ENCODE data around the gene PLEKHG2. TPM values are rescaled to one million over a fixed set of nuclear protein-coding genes. Genes with fewer than 3 reads are reported as not detected.
"Not testable (repeated sequence)": the region's sequence is repeated elsewhere in the genome, so short reads cannot be mapped to it uniquely, and the experiment has no call there.

Gene PLEKHG2
- polyA plus RNA-seq, 3 donors from 2014 or later, result 3.7 to 4.3 TPM; not detected in 1

GRCh38 chr19:39379366-39379765 lies 33.1 kb upstream of the PLEKHG2 start:
- H3K4me1 Mint-ChIP-seq, H3K27ac Mint-ChIP-seq: not testable (repeated sequence)
- peaks cover 20 to 40% (median 29%) of the 10 kb centered on the region in 3 donors for H3K36me3 Mint-ChIP-seq

GRCh38 chr19:39379865-39380396 lies 32.5 kb upstream of the PLEKHG2 start:
- peaks cover 20 to 37% (median 29%) of the 10 kb centered on the region in 3 donors for H3K36me3 Mint-ChIP-seq
- no peaks in the 10 kb centered on the region for H3K9me3 Mint-ChIP-seq
- H3K4me3 Mint-ChIP-seq, result no peak overlapping the region
- H3K27me3 Mint-ChIP-seq (ENCODE audit: low read depth in 3 of 3), result peaks cover 0 to 1% (median 0%) of the 10 kb centered on the region in 3 donors
- DNase-seq, result no peak
- no peak overlapping the region for H3K27ac Mint-ChIP-seq
- no peaks in the 10 kb centered on the region for H3K4me1 Mint-ChIP-seq

More at GRCh38 chr19:39379366-39379765, 33.1 kb upstream of the PLEKHG2 start:
- not testable (repeated sequence) for H3K4me3 Mint-ChIP-seq; H3K9me3 Mint-ChIP-seq; H3K27me3 Mint-ChIP-seq (ENCODE audit: low read depth in 3 of 3); DNase-seq

- H3K4me1 Mint-ChIP-seq, result no peaks in the 10 kb centered on the region
- no peaks in the 10 kb centered on the region for H3K9me3 Mint-ChIP-seq
- peaks cover 0 to 3% (median 1%) of the 10 kb centered on the region in 3 donors for H3K27me3 Mint-ChIP-seq (ENCODE audit: low read depth in 3 of 3)
- DNase-seq, result no peak
- H3K36me3 Mint-ChIP-seq, result peaks cover 20 to 38% (median 29%) of the 10 kb centered on the region in 3 donors
- peak overlapping the region in 3 of 6 donors; percentile 17 to 73 (median 24) for H3K27ac Mint-ChIP-seq
- no peak overlapping the region for H3K4me3 Mint-ChIP-seq
Measured at GRCh38 chr19:39380521-39381502, 31.7 kb upstream of the PLEKHG2 start.

- H3K27ac Mint-ChIP-seq, result peak overlapping the region in 1 of 6 donors; percentile 76
- DNase-seq, result no peak
- H3K4me1 Mint-ChIP-seq, result no peaks in the 10 kb centered on the region
- H3K36me3 Mint-ChIP-seq, result peaks cover 25 to 35% (median 26%) of the 10 kb centered on the region in 3 donors
- H3K4me3 Mint-ChIP-seq, result no peak overlapping the region
- H3K9me3 Mint-ChIP-seq, result no peaks in the 10 kb centered on the region
- H3K27me3 Mint-ChIP-seq (ENCODE audit: low read depth in 3 of 3), result peaks cover 1 to 3% (median 2%) of the 10 kb centered on the region in 3 donors
Measured at GRCh38 chr19:39381910-39382611, 30.4 kb upstream of the PLEKHG2 start.

- peaks cover 19 to 36% (median 23%) of the 10 kb centered on the region in 3 donors for H3K36me3 Mint-ChIP-seq
- no peak for DNase-seq
- H3K9me3 Mint-ChIP-seq, result no peaks in the 10 kb centered on the region
- H3K4me3 Mint-ChIP-seq, result no peak overlapping the region
- peaks cover 0 to 3% (median 2%) of the 10 kb centered on the region in 3 donors for H3K27me3 Mint-ChIP-seq (ENCODE audit: low read depth in 3 of 3)
- H3K4me1 Mint-ChIP-seq, result no peaks in the 10 kb centered on the region
- peak overlapping the region in 3 of 6 donors; percentile 34 to 35 (median 34) for H3K27ac Mint-ChIP-seq
Measured at GRCh38 chr19:39382991-39383828, 29.3 kb upstream of the PLEKHG2 start.

GRCh38 chr19:39384839-39385568 lies 27.5 kb upstream of the PLEKHG2 start:
- Mint-ChIP-seq H3K36me3 (peaks cover 13 to 34% (median 18%) of the 10 kb centered on the region in 3 donors), H3K4me3 (no peak overlapping the region), H3K9me3 (no peaks in the 10 kb centered on the region), H3K27me3 (ENCODE audit: low read depth in 3 of 3) (peaks cover 0 to 3% (median 2%) of the 10 kb centered on the region in 3 donors), H3K27ac (peak overlapping the region in 4 of 6 donors; percentile 14 to 62 (median 49)), H3K4me1 (peaks cover 2 to 9% of the 10 kb centered on the region in 2 donors)
- DNase-seq, result no peak

GRCh38 chr19:39385629-39386411 lies 26.6 kb upstream of the PLEKHG2 start:
- H3K4me3 Mint-ChIP-seq, result peak overlapping the region in 1 of 5 donors; percentile 20
- H3K36me3 Mint-ChIP-seq, result peaks cover 13 to 30% (median 17%) of the 10 kb centered on the region in 3 donors
- DNase-seq, result no peak
- peak overlapping the region in 4 of 6 donors; percentile 22 to 62 (median 56) for H3K27ac Mint-ChIP-seq
- H3K27me3 Mint-ChIP-seq (ENCODE audit: low read depth in 3 of 3), result peaks cover 0 to 8% (median 3%) of the 10 kb centered on the region in 3 donors
- peaks cover 10 to 15% of the 10 kb centered on the region in 2 donors for H3K4me1 Mint-ChIP-seq
- no peaks in the 10 kb centered on the region for H3K9me3 Mint-ChIP-seq

- H3K27ac Mint-ChIP-seq, result peak overlapping the region in 1 of 6 donors; percentile 59
- H3K9me3 Mint-ChIP-seq, result no peaks in the 10 kb centered on the region
- peaks cover 3 to 13% (median 9%) of the 10 kb centered on the region in 3 donors for H3K27me3 Mint-ChIP-seq (ENCODE audit: low read depth in 3 of 3)
- peaks cover 18 to 22% of the 10 kb centered on the region in 2 donors for H3K4me1 Mint-ChIP-seq
- DNase-seq, result no peak
- H3K36me3 Mint-ChIP-seq, result peaks cover 8 to 23% (median 10%) of the 10 kb centered on the region in 3 donors
- no peak overlapping the region for H3K4me3 Mint-ChIP-seq
Measured at GRCh38 chr19:39386557-39386956, 25.9 kb upstream of the PLEKHG2 start.

GRCh38 chr19:39388657-39389056 lies 23.8 kb upstream of the PLEKHG2 start:
- DNase-seq, result no peak
- Mint-ChIP-seq H3K9me3 (no peaks in the 10 kb centered on the region), H3K36me3 (peaks cover 5 to 23% (median 10%) of the 10 kb centered on the region in 3 donors), H3K4me3 (peak overlapping the region in 2 of 5 donors; percentile 20 to 38), H3K4me1 (peaks cover 32% of the 10 kb centered on the region in 2 donors), H3K27me3 (ENCODE audit: low read depth in 3 of 3) (peaks cover 3 to 13% (median 9%) of the 10 kb centered on the region in 3 donors), H3K27ac (peak overlapping the region; percentile 63 to 99 (median 88))

- Mint-ChIP-seq H3K9me3 (no peaks in the 10 kb centered on the region), H3K4me1 (peaks cover 36% of the 10 kb centered on the region in 2 donors), H3K36me3 (peaks cover 5 to 27% (median 10%) of the 10 kb centered on the region in 3 donors), H3K27me3 (ENCODE audit: low read depth in 3 of 3) (peaks cover 3 to 13% (median 9%) of the 10 kb centered on the region in 3 donors), H3K27ac (peak overlapping the region; percentile 97 to 99 (median 98)), H3K4me3 (peak overlapping the region; percentile 94 to 98 (median 96))
- DNase-seq, result no peak
Measured at GRCh38 chr19:39389631-39390414, 22.6 kb upstream of the PLEKHG2 start.

GRCh38 chr19:39390451-39390750 lies 22.1 kb upstream of the PLEKHG2 start:
- H3K36me3 Mint-ChIP-seq, result peaks cover 8 to 33% (median 15%) of the 10 kb centered on the region in 3 donors
- peak overlapping the region; percentile 94 to 98 (median 96) for H3K4me3 Mint-ChIP-seq
- H3K9me3 Mint-ChIP-seq, result no peaks in the 10 kb centered on the region
- peaks cover 36% of the 10 kb centered on the region in 2 donors for H3K4me1 Mint-ChIP-seq
- no peak for DNase-seq
- H3K27ac Mint-ChIP-seq, result peak overlapping the region; percentile 97 to 99 (median 98)
- H3K27me3 Mint-ChIP-seq (ENCODE audit: low read depth in 3 of 3), result peaks cover 3 to 10% (median 9%) of the 10 kb centered on the region in 3 donors

Measured in immature natural killer cell (primary cell).